ENCODE data around the gene HOXC10.

HOXC10 gene

GRCh38 chr12:54004063-54004840, 19.3 kb downstream of the HOXC10 start:
- no peak for DNase-seq (ENCODE audit: low spot score)

- DNase-seq (ENCODE audit: low spot score): peak; percentile 71
These were observed 20.0 kb downstream of the HOXC10 start for GRCh38 chr12:54004841-54005530.

GRCh38 chr12:54005531-54005852, 20.5 kb downstream of the HOXC10 start:
- DNase-seq (ENCODE audit: low spot score): no peak

GRCh38 chr12:54005853-54006558, 21.1 kb downstream of the HOXC10 start:
- DNase-seq (ENCODE audit: low spot score): peak; percentile 84

GRCh38 chr12:54006559-54007220, 21.7 kb downstream of the HOXC10 start:
- no peak for DNase-seq (ENCODE audit: low spot score)

GRCh38 chr12:54007538-54008259, 22.8 kb downstream of the HOXC10 start:
- no peak for DNase-seq (ENCODE audit: low spot score)

GRCh38 chr12:54008260-54008552, 23.3 kb downstream of the HOXC10 start:
- DNase-seq (ENCODE audit: low spot score): no peak

GRCh38 chr12:54009171-54010052, 24.5 kb downstream of the HOXC10 start:
- no peak for DNase-seq (ENCODE audit: low spot score)

GRCh38 chr12:54010053-54010971, 25.4 kb downstream of the HOXC10 start:
- DNase-seq (ENCODE audit: low spot score): no peak

- no peak for DNase-seq (ENCODE audit: low spot score)
These were observed 26.2 kb downstream of the HOXC10 start for GRCh38 chr12:54010972-54011664.

GRCh38 chr12:54011665-54012532, 27.0 kb downstream of the HOXC10 start:
- no peak for DNase-seq (ENCODE audit: low spot score)

GRCh38 chr12:54012631-54013409, 27.9 kb downstream of the HOXC10 start:
- DNase-seq (ENCODE audit: low spot score): peak; percentile 42

- DNase-seq (ENCODE audit: low spot score): no peak
These were observed 29.6 kb downstream of the HOXC10 start for GRCh38 chr12:54014377-54015017.

- no peak for DNase-seq (ENCODE audit: low spot score)
These were observed 30.3 kb downstream of the HOXC10 start for GRCh38 chr12:54015018-54015931.

GRCh38 chr12:54016051-54016450, 31.1 kb downstream of the HOXC10 start:
- DNase-seq (ENCODE audit: low spot score): no peak

GRCh38 chr12:54016478-54016964, 31.6 kb downstream of the HOXC10 start:
- peak; percentile 72 for DNase-seq (ENCODE audit: low spot score)
